ENCODE measurements around the gene ANXA11.

The ANXA11 gene

DNA sequence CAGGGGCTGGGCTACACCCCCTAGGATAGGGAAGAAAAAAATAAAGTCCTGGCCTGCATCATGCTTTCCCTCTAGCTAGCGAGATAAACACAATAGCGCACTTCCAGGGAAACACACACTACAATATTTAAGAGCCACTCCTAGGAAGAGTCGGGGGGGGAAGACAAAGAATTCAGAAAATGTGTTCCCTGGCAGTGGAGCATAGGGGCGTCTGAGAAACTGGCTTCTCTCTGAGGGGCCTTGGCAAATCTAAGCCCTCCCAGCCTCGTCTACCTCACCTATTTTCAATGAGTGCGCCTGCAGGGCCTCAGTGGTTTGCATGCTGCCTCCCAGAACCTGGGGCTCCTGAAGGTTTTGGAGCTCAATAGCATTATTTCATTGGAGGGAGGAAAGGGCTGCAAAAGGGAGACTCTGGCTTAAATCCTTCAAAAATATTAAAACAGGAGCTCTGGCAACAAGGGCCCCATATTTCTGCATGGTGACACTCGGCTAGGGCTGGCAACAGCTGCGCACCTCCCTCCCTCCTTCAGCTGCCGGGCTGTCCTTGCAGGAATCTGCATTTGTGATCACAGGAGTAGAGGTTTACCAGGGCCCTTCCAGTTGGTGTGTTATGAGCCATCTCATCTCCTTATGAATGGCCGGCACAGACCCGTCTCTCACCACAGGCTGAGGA lies 10.8 kb downstream of the ANXA11 start:
- TF ChIP-seq, protein P1, sequence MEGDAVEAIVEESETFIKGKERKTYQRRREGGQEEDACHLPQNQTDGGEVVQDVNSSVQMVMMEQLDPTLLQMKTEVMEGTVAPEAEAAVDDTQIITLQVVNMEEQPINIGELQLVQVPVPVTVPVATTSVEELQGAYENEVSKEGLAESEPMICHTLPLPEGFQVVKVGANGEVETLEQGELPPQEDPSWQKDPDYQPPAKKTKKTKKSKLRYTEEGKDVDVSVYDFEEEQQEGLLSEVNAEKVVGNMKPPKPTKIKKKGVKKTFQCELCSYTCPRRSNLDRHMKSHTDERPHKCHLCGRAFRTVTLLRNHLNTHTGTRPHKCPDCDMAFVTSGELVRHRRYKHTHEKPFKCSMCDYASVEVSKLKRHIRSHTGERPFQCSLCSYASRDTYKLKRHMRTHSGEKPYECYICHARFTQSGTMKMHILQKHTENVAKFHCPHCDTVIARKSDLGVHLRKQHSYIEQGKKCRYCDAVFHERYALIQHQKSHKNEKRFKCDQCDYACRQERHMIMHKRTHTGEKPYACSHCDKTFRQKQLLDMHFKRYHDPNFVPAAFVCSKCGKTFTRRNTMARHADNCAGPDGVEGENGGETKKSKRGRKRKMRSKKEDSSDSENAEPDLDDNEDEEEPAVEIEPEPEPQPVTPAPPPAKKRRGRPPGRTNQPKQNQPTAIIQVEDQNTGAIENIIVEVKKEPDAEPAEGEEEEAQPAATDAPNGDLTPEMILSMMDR (IDR thresholded peaks at IDR 0.05) = no peak
- Histone ChIP-seq H3K27ac (no peak overlapping the region), H3K4me2 (ENCODE audit: low read length) (no peak overlapping the region), H3K4me3 (ENCODE audit: low read depth, low read length) (no peak overlapping the region), H3K4me1 (no peaks in the 10 kb centered on the region), H3K27me3 (ENCODE audit: control insufficient read depth, insufficient read depth, low read length) (no peaks in the 10 kb centered on the region), H3K9me3 (ENCODE audit: control insufficient read depth, low read length) (no peaks in the 10 kb centered on the region), H3K79me2 (peaks cover 51% of the 10 kb centered on the region), H3K36me3 (ENCODE audit: control insufficient read depth, insufficient read depth, low read length) (no peaks in the 10 kb centered on the region), H2AFZ (no peak overlapping the region), H3K9ac (no peak overlapping the region)

DNA sequence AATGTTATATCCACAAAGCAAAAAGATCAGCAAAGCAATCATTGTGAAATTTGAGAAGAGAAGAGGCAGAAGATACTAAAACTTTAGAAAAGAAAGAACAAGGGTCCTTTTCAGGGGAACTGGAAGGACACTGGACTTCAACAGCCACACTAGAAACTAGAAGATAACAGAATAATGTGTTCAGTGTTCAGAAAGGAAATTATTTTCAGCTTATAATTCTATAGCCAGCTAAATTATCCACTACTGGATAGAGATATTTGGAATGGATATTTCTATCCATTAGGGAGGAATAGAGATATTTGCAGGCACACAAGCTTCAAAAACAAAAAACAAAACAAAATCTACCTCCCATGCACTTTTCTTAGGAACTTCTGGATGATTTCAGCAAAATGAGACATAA lies 12.8 kb downstream of the ANXA11 start:
- Histone ChIP-seq H3K79me2 (peaks cover 61% of the 10 kb centered on the region), H3K4me1 (no peaks in the 10 kb centered on the region)
- TF ChIP-seq, protein P1 (IDR thresholded peaks at IDR 0.05) = no peak

GRCh38 chr10:80191589-80192270 lies 13.6 kb downstream of the ANXA11 start:
- Histone ChIP-seq H3K4me2 (ENCODE audit: low read length) (no peak overlapping the region), H2AFZ (no peak overlapping the region), H3K4me3 (ENCODE audit: low read depth, low read length) (no peak overlapping the region), H3K9ac (no peak overlapping the region), H3K36me3 (ENCODE audit: control insufficient read depth, insufficient read depth, low read length) (no peaks in the 10 kb centered on the region), H3K79me2 (peaks cover 58% of the 10 kb centered on the region), H3K27ac (no peak overlapping the region), H3K27me3 (ENCODE audit: control insufficient read depth, insufficient read depth, low read length) (no peaks in the 10 kb centered on the region), H3K9me3 (ENCODE audit: control insufficient read depth, low read length) (no peaks in the 10 kb centered on the region), H3K4me1 (no peaks in the 10 kb centered on the region)
- TF ChIP-seq, protein P1 (IDR thresholded peaks at IDR 0.05) = no peak

More for the DNA sequence above, 12.8 kb downstream of the ANXA11 start:
- no peak overlapping the region for H3K4me3 ChIP-seq (ENCODE audit: low read depth, low read length)
- H3K27ac ChIP-seq = no peak overlapping the region
- H3K9ac ChIP-seq = no peak overlapping the region
- H3K27me3 ChIP-seq (ENCODE audit: control insufficient read depth, insufficient read depth, low read length) = no peaks in the 10 kb centered on the region
- H3K36me3 ChIP-seq (ENCODE audit: control insufficient read depth, insufficient read depth, low read length) = no peaks in the 10 kb centered on the region
- no peaks in the 10 kb centered on the region for H3K9me3 ChIP-seq (ENCODE audit: control insufficient read depth, low read length)
- no peak overlapping the region for H2AFZ ChIP-seq
- no peak overlapping the region for H3K4me2 ChIP-seq (ENCODE audit: low read length)

DNA sequence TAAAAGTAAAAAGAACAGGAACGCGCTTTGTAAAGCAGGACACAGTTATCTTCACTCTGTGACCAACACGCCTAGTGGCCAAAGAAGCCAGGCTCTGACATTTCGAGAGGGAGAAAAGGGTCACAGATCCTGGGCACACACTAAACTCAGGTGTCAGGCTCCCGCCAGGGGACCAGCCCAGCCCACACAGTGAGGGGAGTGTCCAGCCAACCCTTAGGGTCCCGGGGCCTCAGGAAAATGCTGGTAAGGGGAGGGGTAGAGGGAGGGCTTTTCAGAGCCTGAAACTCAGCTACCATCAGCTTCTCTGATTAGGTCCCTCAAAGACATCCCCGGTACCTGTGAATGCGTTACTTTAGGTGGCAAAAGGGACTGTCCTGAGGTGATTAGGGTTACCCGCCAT lies 16.6 kb downstream of the ANXA11 start:
- H3K4me3 ChIP-seq (ENCODE audit: low read depth, low read length) = no peak overlapping the region
- no peak overlapping the region for H3K4me2 ChIP-seq (ENCODE audit: low read length)
- no peak overlapping the region for H2AFZ ChIP-seq
- H3K27me3 ChIP-seq (ENCODE audit: control insufficient read depth, insufficient read depth, low read length) = no peaks in the 10 kb centered on the region
- H3K27ac ChIP-seq = no peak overlapping the region
- no peaks in the 10 kb centered on the region for H3K9me3 ChIP-seq (ENCODE audit: control insufficient read depth, low read length)
- no peak overlapping the region for H3K9ac ChIP-seq
- no peaks in the 10 kb centered on the region for H3K4me1 ChIP-seq
- no peaks in the 10 kb centered on the region for H3K36me3 ChIP-seq (ENCODE audit: control insufficient read depth, insufficient read depth, low read length)
- H3K79me2 ChIP-seq = peaks cover 55% of the 10 kb centered on the region
- TF ChIP-seq, protein P1 (IDR thresholded peaks at IDR 0.05) = no peak

All from parathyroid adenoma (tissue), 2 donors.